Measurements from ENCODE around the gene RGS16. TPM values are rescaled to one million over a fixed set of nuclear protein-coding genes. Genes with fewer than 3 reads are reported as not detected.

The RGS16 gene
- total and polyA plus RNA-seq, 2 donors (not counting 3 experiments of a cell fraction or from before 2014, with no cell fraction given): not detected

Small RNA genes within 50 kb of the gene (small RNA-seq; reads per million reads assigned to genes)
- not detected for gene RF00017 (ENCODE audit: insufficient read depth, insufficient read length, low read depth, low replicate concordance)

Other genes with a start within 250 kb of the RGS16 start
- gene GLUL, start 212.6 kb downstream of the RGS16 start, total RNA-seq: 181 and 187 TPM in 2 replicates
- gene GLUL, start 212.6 kb downstream of the RGS16 start, polyA plus RNA-seq: 156 and 172 TPM in 2 replicates
- not detected in 2 replicates for gene TEDDM1, start 203.7 kb downstream of the RGS16 start, total RNA-seq
- gene TEDDM1, start 203.7 kb downstream of the RGS16 start, polyA plus RNA-seq: not detected in 2 replicates
- gene RGSL1, start 154.2 kb downstream of the RGS16 start, total RNA-seq: not detected in 2 replicates
- gene RGSL1, start 154.2 kb downstream of the RGS16 start, polyA plus RNA-seq: not detected in 2 replicates
- 1.3 and 1.9 TPM in 2 replicates for gene RNASEL, start 15.1 kb downstream of the RGS16 start, total RNA-seq
- 0.38 and 0.59 TPM in 2 replicates for gene RNASEL, start 15.1 kb downstream of the RGS16 start, polyA plus RNA-seq
- not detected in 2 replicates for gene RGS8, start 80.2 kb upstream of the RGS16 start, total RNA-seq
- gene RGS8, start 80.2 kb upstream of the RGS16 start, polyA plus RNA-seq: not detected in 2 replicates
- 0.75 and 1.3 TPM in 2 replicates for gene NPL, start 185.4 kb upstream of the RGS16 start, total RNA-seq
- 0.14 TPM in 1 of 2 replicates, not detected in the other for gene NPL, start 185.4 kb upstream of the RGS16 start, polyA plus RNA-seq
- 219 and 220 TPM in 2 replicates for gene DHX9, start 235.0 kb upstream of the RGS16 start, total RNA-seq
- 93.1 and 142 TPM in 2 replicates for gene DHX9, start 235.0 kb upstream of the RGS16 start, polyA plus RNA-seq